Measurements from ENCODE around the gene NFATC2.

Gene NFATC2

GRCh38 chr20:51385646-51386530, 156.6 kb downstream of the NFATC2 start:
- Histone ChIP-seq H3K36me3 (ENCODE audit: control insufficient read depth, low read length) (peaks cover 33% of the 10 kb centered on the region), H3K27ac (ENCODE audit: low read depth, low read length) (peak overlapping the region; percentile 91), H3K9me2 (replicated peaks; ENCODE audit: control insufficient read depth, low read length) (no peaks in the 10 kb centered on the region), H3K27me3 (ENCODE audit: control insufficient read depth, low read length) (no peaks in the 10 kb centered on the region), H4K20me1 (ENCODE audit: control insufficient read depth, insufficient read depth, low read depth, low read length) (no peaks in the 10 kb centered on the region), H3K4me2 (ENCODE audit: low read length) (peak overlapping the region; percentile 75), H3K4me3 (ENCODE audit: low read length) (peak overlapping the region; percentile 49; the same call in 1 of the 2 replicates), H3F3A (ENCODE audit: control insufficient read depth, insufficient read depth) (peaks cover 11% of the 10 kb centered on the region; the same call in 1 of the 2 replicates), H3K79me2 (ENCODE audit: control insufficient read depth, low read length) (no peaks in the 10 kb centered on the region), H3K4me1 (ENCODE audit: control insufficient read depth, low read length) (peaks cover 100% of the 10 kb centered on the region), H3K9me3 (ENCODE audit: control insufficient read depth, insufficient read depth, low read length) (peaks cover 5% of the 10 kb centered on the region; the same call in 1 of the 2 replicates)
- no peak for TF ChIP-seq EZH2phosphoT487 (IDR thresholded peaks at IDR 0.05; ENCODE audit: borderline replicate concordance, low read length)
- TF ChIP-seq, protein P1, sequence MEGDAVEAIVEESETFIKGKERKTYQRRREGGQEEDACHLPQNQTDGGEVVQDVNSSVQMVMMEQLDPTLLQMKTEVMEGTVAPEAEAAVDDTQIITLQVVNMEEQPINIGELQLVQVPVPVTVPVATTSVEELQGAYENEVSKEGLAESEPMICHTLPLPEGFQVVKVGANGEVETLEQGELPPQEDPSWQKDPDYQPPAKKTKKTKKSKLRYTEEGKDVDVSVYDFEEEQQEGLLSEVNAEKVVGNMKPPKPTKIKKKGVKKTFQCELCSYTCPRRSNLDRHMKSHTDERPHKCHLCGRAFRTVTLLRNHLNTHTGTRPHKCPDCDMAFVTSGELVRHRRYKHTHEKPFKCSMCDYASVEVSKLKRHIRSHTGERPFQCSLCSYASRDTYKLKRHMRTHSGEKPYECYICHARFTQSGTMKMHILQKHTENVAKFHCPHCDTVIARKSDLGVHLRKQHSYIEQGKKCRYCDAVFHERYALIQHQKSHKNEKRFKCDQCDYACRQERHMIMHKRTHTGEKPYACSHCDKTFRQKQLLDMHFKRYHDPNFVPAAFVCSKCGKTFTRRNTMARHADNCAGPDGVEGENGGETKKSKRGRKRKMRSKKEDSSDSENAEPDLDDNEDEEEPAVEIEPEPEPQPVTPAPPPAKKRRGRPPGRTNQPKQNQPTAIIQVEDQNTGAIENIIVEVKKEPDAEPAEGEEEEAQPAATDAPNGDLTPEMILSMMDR (IDR thresholded peaks at IDR 0.05; ENCODE audit: low read depth, low read length, poor library complexity, severe bottlenecking) = peak; percentile 71

GRCh38 chr20:51384875-51385274, 157.6 kb downstream of the NFATC2 start:
- Histone ChIP-seq H3K36me3 (ENCODE audit: control insufficient read depth, low read length) (peaks cover 28% of the 10 kb centered on the region), H3K27ac (ENCODE audit: low read depth, low read length) (peak overlapping the region; percentile 91), H3K9me3 (ENCODE audit: control insufficient read depth, insufficient read depth, low read length) (peaks cover 5% of the 10 kb centered on the region; the same call in 1 of the 2 replicates), H3K4me3 (ENCODE audit: low read length) (no peak overlapping the region), H3K4me2 (ENCODE audit: low read length) (no peak overlapping the region), H3K4me1 (ENCODE audit: control insufficient read depth, low read length) (peaks cover 100% of the 10 kb centered on the region), H3K27me3 (ENCODE audit: control insufficient read depth, low read length) (no peaks in the 10 kb centered on the region), H3F3A (ENCODE audit: control insufficient read depth, insufficient read depth) (peaks cover 11% of the 10 kb centered on the region; the same call in 1 of the 2 replicates), H4K20me1 (ENCODE audit: control insufficient read depth, insufficient read depth, low read depth, low read length) (no peaks in the 10 kb centered on the region), H3K9me2 (replicated peaks; ENCODE audit: control insufficient read depth, low read length) (no peaks in the 10 kb centered on the region), H3K79me2 (ENCODE audit: control insufficient read depth, low read length) (no peaks in the 10 kb centered on the region)
- TF ChIP-seq, protein P1 (IDR thresholded peaks at IDR 0.05; ENCODE audit: low read depth, low read length, poor library complexity, severe bottlenecking) = no peak
- TF ChIP-seq EZH2phosphoT487 (IDR thresholded peaks at IDR 0.05; ENCODE audit: borderline replicate concordance, low read length) = no peak

DNA sequence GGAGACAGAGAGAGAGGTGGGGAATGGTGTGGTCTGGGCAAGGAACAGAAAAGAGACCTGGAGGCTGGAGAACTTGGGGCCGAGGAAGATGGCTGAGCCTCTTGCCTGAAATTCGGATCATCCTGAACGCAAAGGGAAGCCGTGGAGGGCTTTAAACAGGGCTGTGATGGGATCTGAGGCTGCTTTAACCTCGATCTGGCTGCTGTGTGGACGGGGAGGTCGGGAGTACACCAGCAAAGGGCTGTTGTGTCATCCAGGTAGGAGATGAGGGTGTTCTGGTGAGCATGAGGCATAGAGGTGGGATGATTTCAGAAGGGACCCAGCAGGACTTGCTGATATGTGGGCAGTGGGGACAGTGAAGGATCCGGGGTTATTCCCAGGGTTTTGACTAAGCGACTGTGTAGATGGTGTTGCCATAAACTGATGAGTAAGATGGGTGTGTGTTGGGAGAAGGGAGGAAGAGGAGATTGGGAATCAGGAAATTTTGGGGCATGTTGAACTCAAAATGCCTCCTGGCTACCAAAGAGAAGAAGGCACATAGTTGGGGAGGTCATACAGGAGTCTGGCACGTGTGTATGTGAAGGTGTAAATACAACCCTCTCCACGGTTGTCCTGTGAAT, 158.5 kb downstream of the NFATC2 start:
- no peaks in the 10 kb centered on the region for H3K27me3 ChIP-seq (ENCODE audit: control insufficient read depth, low read length)
- no peak for TF ChIP-seq EZH2phosphoT487 (IDR thresholded peaks at IDR 0.05; ENCODE audit: borderline replicate concordance, low read length)
- TF ChIP-seq, protein P1 (IDR thresholded peaks at IDR 0.05; ENCODE audit: low read depth, low read length, poor library complexity, severe bottlenecking) = no peak
- H3K4me2 ChIP-seq (ENCODE audit: low read length) = peak overlapping the region; percentile 40
- H4K20me1 ChIP-seq (ENCODE audit: control insufficient read depth, insufficient read depth, low read depth, low read length) = no peaks in the 10 kb centered on the region
- peaks cover 11% of the 10 kb centered on the region; the same call in 1 of the 2 replicates for H3F3A ChIP-seq (ENCODE audit: control insufficient read depth, insufficient read depth)
- peaks cover 100% of the 10 kb centered on the region for H3K4me1 ChIP-seq (ENCODE audit: control insufficient read depth, low read length)
- no peaks in the 10 kb centered on the region for H3K79me2 ChIP-seq (ENCODE audit: control insufficient read depth, low read length)
- peak overlapping the region; percentile 91 for H3K27ac ChIP-seq (ENCODE audit: low read depth, low read length)
- peaks cover 24% of the 10 kb centered on the region for H3K36me3 ChIP-seq (ENCODE audit: control insufficient read depth, low read length)
- peaks cover 3% of the 10 kb centered on the region; the same call in 1 of the 2 replicates for H3K9me3 ChIP-seq (ENCODE audit: control insufficient read depth, insufficient read depth, low read length)
- H3K4me3 ChIP-seq (ENCODE audit: low read length) = no peak overlapping the region
- no peaks in the 10 kb centered on the region for H3K9me2 ChIP-seq (replicated peaks; ENCODE audit: control insufficient read depth, low read length)

Measured in DOHH2 (cell line).